Measurements from ENCODE around the gene VWF. TPM values are rescaled to one million over a fixed set of nuclear protein-coding genes. Genes with fewer than 3 reads are reported as not detected.

VWF gene
- total and polyA plus RNA-seq, 2 of the 13 experiments (the other 11 are each of a cell fraction or from before 2014, with no cell fraction given): 0.20 to 0.25 TPM

GRCh38 chr12:5921027-5921909 is 203.2 kb downstream of the VWF start:
- DNase-seq (ENCODE audit: low spot score) (no peak), FAIRE-seq (no peak), ATAC-seq (no peak)
- 36% methylated on average over 25 of the region's 25 CpGs for WGBS (ENCODE audit: low lambda C conversion rate)
- in situ Hi-C loops (cut with HindIII; ENCODE audit: extremely low pct_ligation_motif_present, low pct_unique_long_range_greater_than_20kb): no loop called here
- Histone ChIP-seq H3K9ac (ENCODE audit: insufficient read depth, low read depth, low read length) (no peak overlapping the region), H2AFZ (ENCODE audit: low read length) (no peak overlapping the region), H4K20me1 (ENCODE audit: insufficient read depth, low read length) (no peaks in the 10 kb centered on the region), H3K36me3 (replicated peaks in 1 of 2; ENCODE audit: control insufficient read depth in 1 of 2, insufficient read depth in 2 of 2, low read length in 2 of 2) (no peaks in the 10 kb centered on the region), H3K79me2 (ENCODE audit: insufficient read depth, low read length) (no peaks in the 10 kb centered on the region), H3K27me3 (ENCODE audit: control insufficient read depth in 1 of 2, insufficient read depth in 2 of 2, low read length in 2 of 2) (peaks cover 4 to 22% of the 10 kb centered on the region in 2 experiments; a peak in 4 of 5 replicates), H3K4me3 (replicated peaks in 1 of 3; ENCODE audit: insufficient read depth in 1 of 3, low read depth in 2 of 3, low read length in 3 of 3) (no peak overlapping the region), H3K27ac (ENCODE audit: extremely low read length, insufficient read depth, low read length) (no peak overlapping the region), H3K4me2 (ENCODE audit: low read depth, low read length) (no peak overlapping the region), H3K9me3 (ENCODE audit: low read length) (no peaks in the 10 kb centered on the region), H3K4me1 (ENCODE audit: insufficient read depth, low read length) (no peaks in the 10 kb centered on the region)
- BruUV-seq (replicated peaks): no TSS peak
- CTCF ChIA-PET (ENCODE audit: low intra/inter-chr PET ratio, low total read pairs): no interaction called here
- POLR2A ChIA-PET: no interaction called here
- intact Hi-C loops (cut with micrococcal nuclease; ENCODE audit: unreplicated experiment): no loop called here
- no peak for TF ChIP-seq ARHGAP35 (CRISPR knock-in tag; IDR thresholded peaks at IDR 0.05; ENCODE audit: borderline replicate concordance)
- no peak for TF ChIP-seq HES4 (CRISPR knock-in tag; IDR thresholded peaks at IDR 0.05; ENCODE audit: borderline replicate concordance)
- TF ChIP-seq, protein P1, sequence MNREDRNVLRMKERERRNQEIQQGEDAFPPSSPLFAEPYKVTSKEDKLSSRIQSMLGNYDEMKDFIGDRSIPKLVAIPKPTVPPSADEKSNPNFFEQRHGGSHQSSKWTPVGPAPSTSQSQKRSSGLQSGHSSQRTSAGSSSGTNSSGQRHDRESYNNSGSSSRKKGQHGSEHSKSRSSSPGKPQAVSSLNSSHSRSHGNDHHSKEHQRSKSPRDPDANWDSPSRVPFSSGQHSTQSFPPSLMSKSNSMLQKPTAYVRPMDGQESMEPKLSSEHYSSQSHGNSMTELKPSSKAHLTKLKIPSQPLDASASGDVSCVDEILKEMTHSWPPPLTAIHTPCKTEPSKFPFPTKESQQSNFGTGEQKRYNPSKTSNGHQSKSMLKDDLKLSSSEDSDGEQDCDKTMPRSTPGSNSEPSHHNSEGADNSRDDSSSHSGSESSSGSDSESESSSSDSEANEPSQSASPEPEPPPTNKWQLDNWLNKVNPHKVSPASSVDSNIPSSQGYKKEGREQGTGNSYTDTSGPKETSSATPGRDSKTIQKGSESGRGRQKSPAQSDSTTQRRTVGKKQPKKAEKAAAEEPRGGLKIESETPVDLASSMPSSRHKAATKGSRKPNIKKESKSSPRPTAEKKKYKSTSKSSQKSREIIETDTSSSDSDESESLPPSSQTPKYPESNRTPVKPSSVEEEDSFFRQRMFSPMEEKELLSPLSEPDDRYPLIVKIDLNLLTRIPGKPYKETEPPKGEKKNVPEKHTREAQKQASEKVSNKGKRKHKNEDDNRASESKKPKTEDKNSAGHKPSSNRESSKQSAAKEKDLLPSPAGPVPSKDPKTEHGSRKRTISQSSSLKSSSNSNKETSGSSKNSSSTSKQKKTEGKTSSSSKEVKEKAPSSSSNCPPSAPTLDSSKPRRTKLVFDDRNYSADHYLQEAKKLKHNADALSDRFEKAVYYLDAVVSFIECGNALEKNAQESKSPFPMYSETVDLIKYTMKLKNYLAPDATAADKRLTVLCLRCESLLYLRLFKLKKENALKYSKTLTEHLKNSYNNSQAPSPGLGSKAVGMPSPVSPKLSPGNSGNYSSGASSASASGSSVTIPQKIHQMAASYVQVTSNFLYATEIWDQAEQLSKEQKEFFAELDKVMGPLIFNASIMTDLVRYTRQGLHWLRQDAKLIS (CRISPR knock-in tag; IDR thresholded peaks at IDR 0.05): no peak
- TF ChIP-seq ZNF619 (CRISPR knock-in tag; IDR thresholded peaks at IDR 0.05): no peak
- no peak for TF ChIP-seq TAF1 (CRISPR knock-in tag; IDR thresholded peaks at IDR 0.05)
- TF ChIP-seq ARNTL (CRISPR knock-in tag; IDR thresholded peaks at IDR 0.05): no peak
- no peak for TF ChIP-seq ZNF878 (CRISPR knock-in tag; IDR thresholded peaks at IDR 0.05)
- no peak for TF ChIP-seq HIVEP1 (CRISPR knock-in tag; IDR thresholded peaks at IDR 0.05)
- no peak for TF ChIP-seq MEIS2 (CRISPR knock-in tag; IDR thresholded peaks at IDR 0.05)
- no peak for TF ChIP-seq MLLT10 (CRISPR knock-in tag; IDR thresholded peaks at IDR 0.05)
- TF ChIP-seq ZNF761 (CRISPR knock-in tag; conservative IDR thresholded peaks at IDR 0.05): no peak
- no peak for TF ChIP-seq ZHX1 (CRISPR knock-in tag; IDR thresholded peaks at IDR 0.05; ENCODE audit: low read depth)
- no peak for TF ChIP-seq KAT2B (IDR thresholded peaks at IDR 0.05; ENCODE audit: borderline replicate concordance, low read depth, low read length)
- TF ChIP-seq RBAK (CRISPR knock-in tag; IDR thresholded peaks at IDR 0.05): no peak
- TF ChIP-seq ZNF33B (CRISPR knock-in tag; IDR thresholded peaks at IDR 0.05): no peak
- TF ChIP-seq DMAP1 (CRISPR knock-in tag; IDR thresholded peaks at IDR 0.05): no peak

Data from HepG2 (cell line).